HepG2 (cell line): ENCODE data around the gene FBXW2. TPM values are rescaled to one million over a fixed set of nuclear protein-coding genes. Genes with fewer than 3 reads are reported as not detected.

Source experiments
- ATAC-seq: fragments of 200-7000 bp; cut with Tn5 transposase; 3 replicates; pipeline ENCODE4 v1.9.1; 2020; ENCODE audit warnings: mild to moderate bottlenecking, moderate library complexity
- BruUV-seq: library from RNA; stranded (reverse); fragments of 400-500 nt; replicated peaks from 2 replicates; lab custom pipeline; 2021; lab: Mats Ljungman, UMichigan
- CTCF ChIA-PET: fragments of 300-600 bp; formaldehyde crosslinking; extraction: SDS; loops from one replicate; lab custom pipeline; 2021; ENCODE audit warnings: low total read pairs, inconsistent platforms, low intra/inter-chr PET ratio; lab: Yijun Ruan, JAX
- POLR2A ChIA-PET: fragments of 350-600 bp; sonication (Branson Sonifier 250); formaldehyde crosslinking; loops from one replicate; lab custom pipeline; 2020; ENCODE audit warnings: antibody characterized with exemption, inconsistent platforms; lab: Yijun Ruan, JAX
- DNase-seq: peaks from one replicate; pipeline ENCODE4 v3.0.0-alpha.2; 2015; ENCODE audit warnings: low spot score
- FAIRE-seq: peaks from 3 replicates; lab custom pipeline; 2011; peaks lifted over from hg19 to GRCh38; lab: Jason Lieb, UNC
- H2AFZ ChIP-seq: one replicate; pipeline ENCODE4 v1.6.1; 2011; ENCODE audit warnings: low read length, inconsistent platforms
- H3K27ac ChIP-seq: fragments of 300-600 bp; 3 replicates; pipeline ENCODE4 v1.8.0; 2011; ENCODE audit warnings: mixed run types, mild to moderate bottlenecking, mixed read lengths, low read length, inconsistent platforms; ENCODE audit not compliant: insufficient read depth; ENCODE audit errors: extremely low read length
- H3K27me3 ChIP-seq, 2 experiments: fragments of 200-600 bp in 1 of 2; 2 replicates in 1 of 2; 3 replicates in 1 of 2; pipeline versions ENCODE4 v1.6.0 to v1.8.0; 2011; ENCODE audit warnings: low read length in 2 of 2, mild to moderate bottlenecking in 2 of 2, moderate library complexity in 2 of 2, inconsistent platforms in 1 of 2; ENCODE audit not compliant: insufficient read depth in 2 of 2, control insufficient read depth in 1 of 2
- H3K36me3 ChIP-seq, 2 experiments: fragments of 200-600 bp in 1 of 2; replicated peaks in 1 of 2; 2 replicates in 1 of 2; 3 replicates in 1 of 2; pipeline versions ENCODE4 v1.5.1 to v1.8.0; 2011; ENCODE audit warnings: low read length in 2 of 2, inconsistent platforms in 1 of 2; ENCODE audit not compliant: insufficient read depth in 2 of 2, control insufficient read depth in 1 of 2
- H3K4me1 ChIP-seq: 2 replicates; pipeline ENCODE4 v1.5.1; 2012; ENCODE audit warnings: low read length, inconsistent platforms; ENCODE audit not compliant: insufficient read depth
- H3K4me2 ChIP-seq: 2 replicates; pipeline ENCODE4 v1.6.0; 2011; ENCODE audit warnings: low read depth, low read length, inconsistent platforms
- H3K4me3 ChIP-seq, 3 experiments: fragments of 200-600 bp in 1 of 3; sonication (generic), shearing (Covaris generic) in 1 of 3; replicated peaks in 1 of 3; 2 replicates each; pipeline ENCODE4 v1.5.1; 2011 to 2016; ENCODE audit warnings: low read length in 3 of 3, inconsistent platforms in 2 of 3, low read depth in 2 of 3, mild to moderate bottlenecking in 2 of 3, control low read depth in 1 of 3, mixed read lengths in 1 of 3; ENCODE audit not compliant: insufficient read depth in 1 of 3
- H3K79me2 ChIP-seq: one replicate; pipeline ENCODE4 v1.6.1; 2011; ENCODE audit warnings: low read length, inconsistent platforms; ENCODE audit not compliant: insufficient read depth
- H3K9ac ChIP-seq: 2 replicates; pipeline ENCODE4 v1.6.0; 2011; ENCODE audit warnings: mild to moderate bottlenecking, low read depth, low read length, inconsistent platforms; ENCODE audit not compliant: insufficient read depth
- H3K9me3 ChIP-seq: 2 replicates; pipeline ENCODE4 v1.5.1; 2012; ENCODE audit warnings: mild to moderate bottlenecking, low read length
- H4K20me1 ChIP-seq: 2 replicates; pipeline ENCODE4 v1.6.0; 2011; ENCODE audit warnings: inconsistent platforms, mild to moderate bottlenecking, low read length, moderate library complexity; ENCODE audit not compliant: insufficient read depth
- AGO2 ChIP-seq: fragments of 200-400 bp; formaldehyde crosslinking; optimal IDR thresholded peaks from 2 replicates; pipeline ENCODE3; 2017; ENCODE audit warnings: mild to moderate bottlenecking, low read depth, low read length, moderate library complexity
- FOXK1 ChIP-seq: sonication (generic); formaldehyde crosslinking; IDR thresholded peaks from 2 replicates; pipeline ENCODE4 v1.4.0; 2020; ENCODE audit warnings: low read depth, missing genetic modification reagents, borderline replicate concordance
- KLF13 ChIP-seq: sonication (generic); formaldehyde crosslinking; IDR thresholded peaks from 2 replicates; pipeline ENCODE4 v1.4.0; 2020; ENCODE audit warnings: mild to moderate bottlenecking, missing genetic modification reagents
- PRPF4 ChIP-seq: fragments of 200-400 bp; formaldehyde crosslinking; IDR thresholded peaks from 2 replicates; pipeline ENCODE4 v1.6.1; 2016; ENCODE audit warnings: low read length, low read depth; ENCODE audit not compliant: poor library complexity, severe bottlenecking
- U2AF1 ChIP-seq: fragments of 200-400 bp; formaldehyde crosslinking; optimal IDR thresholded peaks from 2 replicates; pipeline ENCODE3; 2017; ENCODE audit warnings: mild to moderate bottlenecking, low read depth, low read length
- ZBTB42 ChIP-seq: sonication (generic); formaldehyde crosslinking; IDR thresholded peaks from 2 replicates; pipeline ENCODE4 v1.5.0; 2020; ENCODE audit warnings: mild to moderate bottlenecking, missing genetic modification reagents
- ZFP82 ChIP-seq: sonication (generic); formaldehyde crosslinking; IDR thresholded peaks from 2 replicates; pipeline ENCODE4 v1.5.1; 2020; ENCODE audit warnings: mild to moderate bottlenecking, missing genetic modification reagents, borderline replicate concordance
- ZKSCAN8 ChIP-seq: IDR thresholded peaks from 2 replicates; pipeline ENCODE4 v1.6.1; 2016; ENCODE audit warnings: borderline replicate concordance, missing genetic modification reagents, missing compliant biosample characterization
- ZNF713 ChIP-seq: sonication (generic); formaldehyde crosslinking; IDR thresholded peaks from 2 replicates; pipeline ENCODE4 v1.4.0; 2020; ENCODE audit warnings: mild to moderate bottlenecking, missing genetic modification reagents
- WGBS: methylation state at CpG from one replicate; pipeline ENCODE4 v1.1.6; 2017; ENCODE audit warnings: low lambda C conversion rate; 5-methylcytosine and 5-hydroxymethylcytosine counted together
- in situ Hi-C: cut with HindIII; loops from 2 replicates; pipeline ENCODE4 v1.10.0; 2017; ENCODE audit warnings: low pct_unique_long_range_greater_than_20kb; ENCODE audit not compliant: extremely low pct_ligation_motif_present
- intact Hi-C: fragments of 100-400 bp; cut with micrococcal nuclease; formaldehyde crosslinking; loops from one replicate; pipeline ENCODE4 v1.10.0; 2022; ENCODE audit not compliant: unreplicated experiment
- polyA plus RNA-seq, 8 experiments: library from polyadenylated mRNA; depleted of rRNA in 3 of 8; stranded (reverse) in 7 of 8; unstranded in 1 of 8; fragments of >200 nt; fragmentation: Illumina TruSeq in 4 of 8; extraction: Trizol in 4 of 8; gene quantifications; 2 replicates each; pipeline versions ENCODE4 v1.2.1 to v1.2.3, GENCODE V29; 2011 to 2016; ENCODE audit warnings: low read depth in 4 of 8, missing spikeins in 1 of 8, mixed read lengths in 1 of 8; ENCODE audit not compliant: insufficient read depth in 1 of 8
- total RNA-seq, 5 experiments: library from RNA; depleted of rRNA; stranded (reverse); fragments of >200 nt; fragmentation: Illumina TruSeq; extraction: Trizol; gene quantifications; 2 replicates each; pipeline ENCODE4 v1.2.3, GENCODE V29; 2016; ENCODE audit warnings: low read depth in 1 of 5
- TF ChIP-seq, protein P1 (sequence below): sonication (generic); formaldehyde crosslinking; IDR thresholded peaks from 2 replicates; pipeline ENCODE4 v1.4.0; 2020; ENCODE audit warnings: missing genetic modification reagents
- TF ChIP-seq, protein P2 (sequence below): sonication (generic); formaldehyde crosslinking; IDR thresholded peaks from 2 replicates; pipeline ENCODE4 v1.8.1; 2023; ENCODE audit warnings: mild to moderate bottlenecking, missing genetic modification reagents

Gene FBXW2
- total and polyA plus RNA-seq, 2 of the 13 experiments (the other 11 are each of a cell fraction or from before 2014, with no cell fraction given): 35.4 to 43.1 TPM

DNA sequence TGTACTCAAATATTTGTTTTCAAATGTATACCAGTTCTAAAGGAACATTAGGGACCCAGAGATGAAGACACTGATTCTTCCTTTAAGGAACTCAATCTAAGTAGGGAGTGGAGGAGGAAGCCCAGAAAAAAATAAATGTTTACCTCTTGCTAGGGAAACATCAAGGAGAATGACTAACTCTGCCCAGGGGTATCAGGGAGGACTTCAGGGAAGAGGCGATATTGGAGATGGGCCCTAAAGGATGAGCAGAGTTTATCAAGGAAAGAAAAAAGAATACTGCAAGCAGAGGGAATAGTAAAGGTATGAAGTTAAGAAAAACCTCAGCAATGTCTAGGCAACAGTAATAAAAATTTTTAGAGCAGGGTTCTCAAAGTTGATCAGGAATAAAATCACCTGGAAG, 16.4 kb downstream of the FBXW2 start:
- POLR2A ChIA-PET: interaction anchor here (0.7 to 3.8 kb wide), 3 partner anchors 10 to 17 kb away, joined by 4 to 76 read pairs (median 6); partner anchors contain the start of gene FBXW2
- Histone ChIP-seq H2AFZ (no peak overlapping the region), H3K9me3 (no peaks in the 10 kb centered on the region), H4K20me1 (no peaks in the 10 kb centered on the region), H3K4me3 (no peak overlapping the region), H3K27ac (no peak overlapping the region), H3K27me3 (no peaks in the 10 kb centered on the region), H3K4me2 (no peak overlapping the region), H3K79me2 (peaks cover 24% of the 10 kb centered on the region), H3K36me3 (peaks cover 5 to 38% of the 10 kb centered on the region in 2 experiments), H3K9ac (no peak overlapping the region), H3K4me1 (peaks cover 51% of the 10 kb centered on the region)
- intact Hi-C loops: no loop called here
- CTCF ChIA-PET: no interaction called here
- FAIRE-seq: no peak
- no peak for ATAC-seq
- WGBS: 97% methylated on average over 1 of the region's 1 CpG
- in situ Hi-C loops: no loop called here
- DNase-seq: no peak
- no TSS peak for BruUV-seq
- no peak for TF ChIP-seq ZFP82 (CRISPR knock-in tag)
- TF ChIP-seq ZKSCAN8: no peak
- TF ChIP-seq, protein P1, sequence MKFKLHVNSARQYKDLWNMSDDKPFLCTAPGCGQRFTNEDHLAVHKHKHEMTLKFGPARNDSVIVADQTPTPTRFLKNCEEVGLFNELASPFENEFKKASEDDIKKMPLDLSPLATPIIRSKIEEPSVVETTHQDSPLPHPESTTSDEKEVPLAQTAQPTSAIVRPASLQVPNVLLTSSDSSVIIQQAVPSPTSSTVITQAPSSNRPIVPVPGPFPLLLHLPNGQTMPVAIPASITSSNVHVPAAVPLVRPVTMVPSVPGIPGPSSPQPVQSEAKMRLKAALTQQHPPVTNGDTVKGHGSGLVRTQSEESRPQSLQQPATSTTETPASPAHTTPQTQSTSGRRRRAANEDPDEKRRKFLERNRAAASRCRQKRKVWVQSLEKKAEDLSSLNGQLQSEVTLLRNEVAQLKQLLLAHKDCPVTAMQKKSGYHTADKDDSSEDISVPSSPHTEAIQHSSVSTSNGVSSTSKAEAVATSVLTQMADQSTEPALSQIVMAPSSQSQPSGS (CRISPR knock-in tag): no peak
- TF ChIP-seq ZBTB42 (CRISPR knock-in tag): no peak
- TF ChIP-seq ZNF713 (CRISPR knock-in tag): no peak
- no peak for TF ChIP-seq KLF13 (CRISPR knock-in tag)
- TF ChIP-seq U2AF1: no peak
- no peak for TF ChIP-seq AGO2
- TF ChIP-seq FOXK1 (CRISPR knock-in tag): no peak
- TF ChIP-seq, protein P2, sequence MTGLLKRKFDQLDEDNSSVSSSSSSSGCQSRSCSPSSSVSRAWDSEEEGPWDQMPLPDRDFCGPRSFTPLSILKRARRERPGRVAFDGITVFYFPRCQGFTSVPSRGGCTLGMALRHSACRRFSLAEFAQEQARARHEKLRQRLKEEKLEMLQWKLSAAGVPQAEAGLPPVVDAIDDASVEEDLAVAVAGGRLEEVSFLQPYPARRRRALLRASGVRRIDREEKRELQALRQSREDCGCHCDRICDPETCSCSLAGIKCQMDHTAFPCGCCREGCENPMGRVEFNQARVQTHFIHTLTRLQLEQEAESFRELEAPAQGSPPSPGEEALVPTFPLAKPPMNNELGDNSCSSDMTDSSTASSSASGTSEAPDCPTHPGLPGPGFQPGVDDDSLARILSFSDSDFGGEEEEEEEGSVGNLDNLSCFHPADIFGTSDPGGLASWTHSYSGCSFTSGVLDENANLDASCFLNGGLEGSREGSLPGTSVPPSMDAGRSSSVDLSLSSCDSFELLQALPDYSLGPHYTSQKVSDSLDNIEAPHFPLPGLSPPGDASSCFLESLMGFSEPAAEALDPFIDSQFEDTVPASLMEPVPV: no peak
- no peak for TF ChIP-seq PRPF4
